OCI-LY1 (cell line): Measurements from ENCODE around the gene MYH16.
"Not testable (repeated sequence)": the region's sequence is repeated elsewhere in the genome, so short reads cannot be mapped to it uniquely, and the experiment has no call there.

Experiments used
- H2AFZ ChIP-seq: fragments of 200-600 bp; sonication (generic), shearing (Covaris generic); 2 replicates; pipeline ENCODE4 v1.6.0; 2014; ENCODE audit warnings: antibody characterized with exemption, mild to moderate bottlenecking, low read length
- H3F3A ChIP-seq: fragments of 200-600 bp; sonication (generic), shearing (Covaris generic); 2 replicates; pipeline ENCODE4 v1.6.0; 2014; ENCODE audit warnings: mild to moderate bottlenecking, antibody characterized with exemption, low read length, moderate library complexity; ENCODE audit not compliant: insufficient read depth
- H3K27ac ChIP-seq: fragments of 200-600 bp; sonication (generic); 2 replicates; pipeline ENCODE4 v1.5.1; 2014; ENCODE audit warnings: low read length, mixed run types, mild to moderate bottlenecking, low read depth; ENCODE audit not compliant: poor library complexity, severe bottlenecking
- H3K27me3 ChIP-seq: fragments of 200-600 bp; sonication (generic); 2 replicates; pipeline ENCODE4 v1.6.0; 2014; ENCODE audit warnings: antibody characterized with exemption, mild to moderate bottlenecking, low read length, moderate library complexity; ENCODE audit not compliant: insufficient read depth
- H3K36me3 ChIP-seq: fragments of 200-600 bp; sonication (generic); 2 replicates; pipeline ENCODE4 v1.6.1; 2014; ENCODE audit warnings: mild to moderate bottlenecking, antibody characterized with exemption, low read length, moderate library complexity, mixed read lengths; ENCODE audit not compliant: insufficient read depth
- H3K4me1 ChIP-seq: fragments of 200-600 bp; sonication (generic); 2 replicates; pipeline ENCODE4 v1.5.1; 2014; ENCODE audit warnings: mild to moderate bottlenecking, low read length, moderate library complexity; ENCODE audit not compliant: insufficient read depth, severe bottlenecking
- H3K4me2 ChIP-seq: fragments of 200-600 bp; sonication (generic), shearing (Covaris generic); 2 replicates; pipeline ENCODE4 v1.6.1; 2014; ENCODE audit warnings: low read length
- H3K4me3 ChIP-seq: fragments of 200-600 bp; sonication (generic); 2 replicates; pipeline ENCODE4 v1.5.1; 2014; ENCODE audit warnings: low read length, low read depth, mild to moderate bottlenecking, mixed read lengths; ENCODE audit not compliant: poor library complexity, severe bottlenecking
- H3K79me2 ChIP-seq: fragments of 200-600 bp; shearing (Covaris generic); 2 replicates; pipeline ENCODE4 v1.6.1; 2016; ENCODE audit warnings: mixed run types, low read length, mixed read lengths; ENCODE audit not compliant: insufficient read depth
- H3K9ac ChIP-seq: fragments of 200-600 bp; sonication (generic), shearing (Covaris generic); 2 replicates; pipeline ENCODE4 v1.6.1; 2014; ENCODE audit warnings: mild to moderate bottlenecking, low read length, mixed read lengths
- H3K9me2 ChIP-seq: fragments of 200-600 bp; sonication (generic), shearing (Covaris generic); 2 replicates; pipeline ENCODE4 v1.6.1; 2014; ENCODE audit warnings: low read depth, mild to moderate bottlenecking, low read length, mixed read lengths
- H3K9me3 ChIP-seq: fragments of 200-600 bp; shearing (Covaris generic); 2 replicates; pipeline ENCODE4 v1.6.1; 2014; ENCODE audit warnings: low read length, mixed read lengths
- H4K20me1 ChIP-seq: fragments of 200-600 bp; sonication (generic), shearing (Covaris generic); 2 replicates; pipeline ENCODE4 v1.6.0; 2016; ENCODE audit warnings: mild to moderate bottlenecking, low read length; ENCODE audit not compliant: insufficient read depth
- CTCF ChIP-seq: fragments of 200-600 bp; sonication (generic), shearing (Covaris generic); IDR thresholded peaks from 2 replicates; pipeline ENCODE4 v1.5.1; 2017; ENCODE audit warnings: mild to moderate bottlenecking, antibody characterized with exemption, low read length, moderate library complexity, mixed read lengths
- EZH2 ChIP-seq: fragments of 200-600 bp; sonication (generic), shearing (Covaris generic); IDR thresholded peaks from 2 replicates; pipeline ENCODE4 v1.8.0; 2017; ENCODE audit warnings: borderline replicate concordance, mixed run types, mild to moderate bottlenecking, antibody characterized with exemption, low read length, moderate library complexity, mixed read lengths

The MYH16 gene

DNA sequence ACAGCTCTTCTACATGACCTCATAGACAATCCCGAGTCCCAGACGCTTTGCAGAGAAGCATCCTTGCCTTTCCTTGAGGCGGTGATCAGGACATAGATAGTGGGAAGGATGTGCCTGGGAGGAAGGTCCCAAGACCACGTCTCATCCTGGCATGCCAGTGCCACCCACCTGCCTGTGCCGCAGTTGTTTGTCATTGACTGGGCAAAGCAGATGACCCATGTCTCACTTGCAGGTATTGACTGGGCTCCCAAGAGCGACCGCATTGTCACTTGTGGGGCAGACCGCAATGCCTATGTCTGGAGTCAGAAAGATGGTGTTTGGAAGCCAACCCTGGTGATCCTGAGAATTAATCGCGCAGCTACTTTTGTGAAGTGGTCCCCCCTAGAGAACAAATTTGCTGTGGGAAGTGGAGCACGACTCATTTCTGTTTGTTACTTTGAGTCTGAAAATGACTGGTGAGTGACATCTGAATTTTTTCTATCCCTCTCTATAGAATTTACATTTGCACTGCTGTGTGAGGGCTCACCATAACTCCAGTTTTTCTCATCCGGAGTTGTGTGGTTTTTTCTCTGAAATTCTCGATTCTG lies 71.5 kb downstream of the MYH16 start:
- no peak for TF ChIP-seq EZH2
- TF ChIP-seq CTCF = no peak
- Histone ChIP-seq H3K9ac (no peak overlapping the region), H3K36me3 (peaks cover 81% of the 10 kb centered on the region)

DNA sequence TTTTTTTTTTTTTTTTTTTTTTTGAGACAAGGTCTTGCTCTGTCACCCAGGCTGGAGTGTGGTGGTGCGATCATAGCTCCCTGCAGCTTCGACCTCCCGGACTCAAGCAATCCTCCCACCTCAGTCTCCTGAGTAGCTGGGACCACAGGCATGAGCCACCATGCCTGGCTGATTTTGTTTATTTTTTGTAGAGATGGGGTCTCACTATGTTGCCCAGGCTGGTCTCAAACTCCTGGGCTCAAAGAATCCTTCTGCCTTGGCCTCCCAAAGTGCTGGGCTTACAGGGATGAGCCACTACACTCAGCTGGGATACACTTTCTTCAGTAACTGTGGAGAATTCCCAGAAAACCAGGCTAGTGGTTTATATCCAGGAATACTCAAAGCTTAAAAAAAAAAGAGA lies 78.0 kb downstream of the MYH16 start:
- H3K9ac ChIP-seq, H3K4me3 ChIP-seq, H4K20me1 ChIP-seq, H3K79me2 ChIP-seq, H2AFZ ChIP-seq, H3K27ac ChIP-seq, H3K9me3 ChIP-seq, H3K9me2 ChIP-seq, H3K4me2 ChIP-seq, H3K4me1 ChIP-seq, H3F3A ChIP-seq, H3K27me3 ChIP-seq: not testable (repeated sequence)
- H3K36me3 ChIP-seq = peaks cover 85% of the 10 kb centered on the region

More for the DNA sequence above, 71.5 kb downstream of the MYH16 start:
- no peak overlapping the region for H3K27ac ChIP-seq
- no peaks in the 10 kb centered on the region for H3K9me3 ChIP-seq
- no peaks in the 10 kb centered on the region for H3K4me1 ChIP-seq
- no peaks in the 10 kb centered on the region for H3K27me3 ChIP-seq
- no peaks in the 10 kb centered on the region for H3K79me2 ChIP-seq
- no peak overlapping the region for H3K4me2 ChIP-seq
- no peak overlapping the region for H3K4me3 ChIP-seq
- H2AFZ ChIP-seq = no peak overlapping the region
- H3K9me2 ChIP-seq = no peaks in the 10 kb centered on the region
- H4K20me1 ChIP-seq = no peaks in the 10 kb centered on the region
- H3F3A ChIP-seq = no peaks in the 10 kb centered on the region

DNA sequence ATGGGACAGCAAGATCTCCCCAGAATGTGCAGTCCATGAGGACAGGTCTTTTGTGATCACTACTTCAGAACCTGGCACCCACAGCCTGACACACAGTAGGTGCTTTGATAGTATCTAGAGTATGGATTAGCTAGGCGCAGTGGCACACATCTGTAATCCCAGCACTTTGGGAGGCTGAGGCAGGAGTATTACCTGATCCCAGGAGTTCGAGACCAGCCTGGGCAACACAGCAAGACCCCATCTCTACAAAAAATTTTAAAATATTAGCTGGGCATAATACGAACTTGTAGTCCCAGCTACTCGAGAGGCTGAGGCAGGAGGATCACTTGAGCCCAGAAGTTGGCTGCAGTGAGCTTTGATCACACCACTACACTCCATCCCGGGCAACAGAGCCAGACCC lies 79.6 kb downstream of the MYH16 start:
- H4K20me1 ChIP-seq = no peaks in the 10 kb centered on the region

More for the DNA sequence above, 79.6 kb downstream of the MYH16 start:
- Histone ChIP-seq H3K79me2 (no peaks in the 10 kb centered on the region), H3K27me3 (no peaks in the 10 kb centered on the region), H3K9me2 (no peaks in the 10 kb centered on the region), H3K27ac (no peak overlapping the region), H3K4me2 (no peak overlapping the region), H3K4me3 (no peak overlapping the region), H3F3A (no peaks in the 10 kb centered on the region), H3K36me3 (peaks cover 79% of the 10 kb centered on the region), H3K4me1 (no peaks in the 10 kb centered on the region), H2AFZ (no peak overlapping the region), H3K9ac (no peak overlapping the region), H3K9me3 (no peaks in the 10 kb centered on the region)
- TF ChIP-seq CTCF (no peak), EZH2 (no peak)
